Astrocyte (in vitro differentiated cells and primary cell): ENCODE measurements around the gene ZXDC. TPM values are rescaled to one million over a fixed set of nuclear protein-coding genes. Genes with fewer than 3 reads are reported as not detected.

ENCODE experiments used
- DNase-seq: peaks from one replicate; pipeline ENCODE4 v3.0.0-alpha.2; 2010; ENCODE audit warnings: low read depth
- FAIRE-seq: peaks from 2 replicates; lab custom pipeline; 2011; peaks lifted over from hg19 to GRCh38; lab: Jason Lieb, UNC
- H2AFZ ChIP-seq: 2 replicates; pipeline ENCODE4 v1.6.0; 2012; ENCODE audit warnings: low read depth, low read length, inconsistent platforms
- H3K27ac ChIP-seq: 2 replicates; pipeline ENCODE4 v1.5.1; 2011; ENCODE audit warnings: low read depth, low read length, inconsistent platforms
- H3K27me3 ChIP-seq: 2 replicates; pipeline ENCODE4 v1.6.0; 2011; ENCODE audit warnings: low read length, inconsistent platforms; ENCODE audit not compliant: insufficient read depth
- H3K36me3 ChIP-seq: 2 replicates; pipeline ENCODE4 v1.5.1; 2011; ENCODE audit warnings: low read length, inconsistent platforms; ENCODE audit not compliant: insufficient read depth
- H3K4me1 ChIP-seq: 2 replicates; pipeline ENCODE4 v1.5.1; 2011; ENCODE audit warnings: low read length, inconsistent platforms; ENCODE audit not compliant: insufficient read depth
- H3K4me2 ChIP-seq: 2 replicates; pipeline ENCODE4 v1.6.0; 2012; ENCODE audit warnings: low read length, inconsistent platforms
- H3K4me3 ChIP-seq: 2 replicates; pipeline ENCODE4 v1.5.1; 2011; ENCODE audit warnings: low read depth, mild to moderate bottlenecking, low read length, inconsistent platforms; ENCODE audit not compliant: insufficient read depth
- H3K79me2 ChIP-seq: 2 replicates; pipeline ENCODE4 v1.6.0; 2012; ENCODE audit warnings: mild to moderate bottlenecking, low read length, inconsistent platforms; ENCODE audit not compliant: insufficient read depth
- H3K9ac ChIP-seq: 2 replicates; pipeline ENCODE4 v1.6.0; 2012; ENCODE audit warnings: mild to moderate bottlenecking, low read length, inconsistent platforms
- H3K9me3 ChIP-seq: 2 replicates; pipeline ENCODE4 v1.5.1; 2012; ENCODE audit warnings: low read depth, mild to moderate bottlenecking, low read length, inconsistent platforms; ENCODE audit not compliant: insufficient read depth
- H4K20me1 ChIP-seq: 2 replicates; pipeline ENCODE4 v1.6.0; 2012; ENCODE audit warnings: low read length, inconsistent platforms; ENCODE audit not compliant: insufficient read depth
- H3K27ac Mint-ChIP-seq: one replicate; pipeline ENCODE4 v1.8.0; 2021; ENCODE audit warnings: mild to moderate bottlenecking, mixed read lengths; ENCODE audit not compliant: unreplicated experiment
- H3K27me3 Mint-ChIP-seq: one replicate; pipeline ENCODE4 v1.8.0; 2021; ENCODE audit warnings: low read depth, mixed read lengths; ENCODE audit not compliant: unreplicated experiment
- H3K36me3 Mint-ChIP-seq: one replicate; pipeline ENCODE4 v1.8.0; 2021; ENCODE audit warnings: low read depth, mixed read lengths; ENCODE audit not compliant: unreplicated experiment
- H3K4me1 Mint-ChIP-seq: one replicate; pipeline ENCODE4 v1.8.0; 2021; ENCODE audit warnings: low read depth, mixed read lengths; ENCODE audit not compliant: unreplicated experiment
- H3K4me3 Mint-ChIP-seq: one replicate; pipeline ENCODE4 v1.8.0; 2021; ENCODE audit warnings: mild to moderate bottlenecking, moderate library complexity, mixed read lengths; ENCODE audit not compliant: unreplicated experiment
- H3K9me3 Mint-ChIP-seq: one replicate; pipeline ENCODE4 v1.8.0; 2021; ENCODE audit warnings: mild to moderate bottlenecking, mixed read lengths; ENCODE audit not compliant: unreplicated experiment
- CTCF ChIP-seq: IDR thresholded peaks from 2 replicates; pipeline ENCODE4 v1.5.1; 2011; ENCODE audit warnings: low read depth, mild to moderate bottlenecking, inconsistent platforms, low read length, moderate library complexity; ENCODE audit not compliant: insufficient read depth
- EZH2 ChIP-seq: IDR thresholded peaks from 2 replicates; pipeline ENCODE4 v1.6.1; 2012; ENCODE audit warnings: mild to moderate bottlenecking, low read length, inconsistent platforms; ENCODE audit not compliant: insufficient read depth
- total RNA-seq: library from RNA; stranded (reverse); gene quantifications from 2 replicates; pipeline ENCODE4 v1.2.1, GENCODE V29; 2021

ZXDC gene
- total RNA-seq, 1 donor from 2014 or later = 19.6 TPM

GRCh38 chr3:126402178-126402577 is 73.5 kb downstream of the ZXDC start:
- Histone ChIP-seq H3K79me2 (no peaks in the 10 kb centered on the region), H3K27ac (no peak overlapping the region), H3K9ac (no peak overlapping the region), H3K9me3 (no peaks in the 10 kb centered on the region), H3K4me1 (no peaks in the 10 kb centered on the region), H4K20me1 (no peaks in the 10 kb centered on the region), H2AFZ (no peak overlapping the region), H3K4me3 (no peak overlapping the region), H3K27me3 (no peaks in the 10 kb centered on the region), H3K36me3 (no peaks in the 10 kb centered on the region), H3K4me2 (no peak overlapping the region)
- Mint-ChIP-seq H3K36me3 (peaks cover 4% of the 10 kb centered on the region), H3K27ac (no peak overlapping the region), H3K9me3 (no peaks in the 10 kb centered on the region), H3K27me3 (peaks cover 24% of the 10 kb centered on the region), H3K4me3 (no peak overlapping the region), H3K4me1 (no peaks in the 10 kb centered on the region)
- TF ChIP-seq EZH2 (no peak), CTCF (no peak)
- no peak for FAIRE-seq
- DNase-seq = no peak

GRCh38 chr3:126401611-126402160 is 74.0 kb downstream of the ZXDC start:
- H2AFZ ChIP-seq = no peak overlapping the region
- no peak overlapping the region for H3K4me2 ChIP-seq
- TF ChIP-seq CTCF (no peak), EZH2 (no peak)
- no peaks in the 10 kb centered on the region for H3K27me3 ChIP-seq
- H3K4me3 ChIP-seq = no peak overlapping the region
- no peak overlapping the region for H3K27ac ChIP-seq
- no peak overlapping the region for H3K4me3 Mint-ChIP-seq
- H3K36me3 Mint-ChIP-seq = peaks cover 4% of the 10 kb centered on the region
- no peaks in the 10 kb centered on the region for H3K9me3 Mint-ChIP-seq
- DNase-seq (no peak), FAIRE-seq (no peak)
- H3K4me1 Mint-ChIP-seq = no peaks in the 10 kb centered on the region
- H3K27me3 Mint-ChIP-seq = peaks cover 24% of the 10 kb centered on the region
- no peaks in the 10 kb centered on the region for H3K4me1 ChIP-seq
- no peak overlapping the region for H3K27ac Mint-ChIP-seq
- no peaks in the 10 kb centered on the region for H4K20me1 ChIP-seq
- no peaks in the 10 kb centered on the region for H3K36me3 ChIP-seq
- no peaks in the 10 kb centered on the region for H3K79me2 ChIP-seq
- no peak overlapping the region for H3K9ac ChIP-seq
- no peaks in the 10 kb centered on the region for H3K9me3 ChIP-seq

GRCh38 chr3:126399756-126400155 is 75.9 kb downstream of the ZXDC start:
- H3K27ac ChIP-seq = no peak overlapping the region
- no peaks in the 10 kb centered on the region for H3K4me1 ChIP-seq
- H2AFZ ChIP-seq = no peak overlapping the region
- no peaks in the 10 kb centered on the region for H3K79me2 ChIP-seq
- Mint-ChIP-seq H3K4me1 (no peaks in the 10 kb centered on the region), H3K4me3 (no peak overlapping the region), H3K27me3 (peaks cover 33% of the 10 kb centered on the region), H3K36me3 (peaks cover 2% of the 10 kb centered on the region), H3K27ac (no peak overlapping the region), H3K9me3 (no peaks in the 10 kb centered on the region)
- no peaks in the 10 kb centered on the region for H4K20me1 ChIP-seq
- H3K36me3 ChIP-seq = no peaks in the 10 kb centered on the region
- H3K4me3 ChIP-seq = no peak overlapping the region
- H3K9me3 ChIP-seq = no peaks in the 10 kb centered on the region
- H3K4me2 ChIP-seq = no peak overlapping the region
- TF ChIP-seq EZH2 (no peak), CTCF (no peak)
- DNase-seq = no peak
- no peak overlapping the region for H3K9ac ChIP-seq
- no peaks in the 10 kb centered on the region for H3K27me3 ChIP-seq
- no peak for FAIRE-seq
